HepG2 (cell line): Measurements from ENCODE around the gene CELF4. TPM values are rescaled to one million over a fixed set of nuclear protein-coding genes. Genes with fewer than 3 reads are reported as not detected.

Experiments
- ATAC-seq: fragments of 200-7000 bp; cut with Tn5 transposase; 3 replicates; pipeline ENCODE4 v1.9.1; 2020; ENCODE audit warnings: mild to moderate bottlenecking, moderate library complexity
- BruUV-seq: library from RNA; stranded (reverse); fragments of 400-500 nt; replicated peaks from 2 replicates; lab custom pipeline; 2021; lab: Mats Ljungman, UMichigan
- CTCF ChIA-PET: fragments of 300-600 bp; formaldehyde crosslinking; extraction: SDS; loops from one replicate; lab custom pipeline; 2021; ENCODE audit warnings: low total read pairs, inconsistent platforms, low intra/inter-chr PET ratio; lab: Yijun Ruan, JAX
- POLR2A ChIA-PET: fragments of 350-600 bp; sonication (Branson Sonifier 250); formaldehyde crosslinking; loops from one replicate; lab custom pipeline; 2020; ENCODE audit warnings: antibody characterized with exemption, inconsistent platforms; lab: Yijun Ruan, JAX
- DNase-seq: peaks from one replicate; pipeline ENCODE4 v3.0.0-alpha.2; 2015; ENCODE audit warnings: low spot score
- FAIRE-seq: peaks from 3 replicates; lab custom pipeline; 2011; peaks lifted over from hg19 to GRCh38; lab: Jason Lieb, UNC
- H2AFZ ChIP-seq: one replicate; pipeline ENCODE4 v1.6.1; 2011; ENCODE audit warnings: low read length, inconsistent platforms
- H3K27ac ChIP-seq: fragments of 300-600 bp; 3 replicates; pipeline ENCODE4 v1.8.0; 2011; ENCODE audit warnings: mixed run types, mild to moderate bottlenecking, mixed read lengths, low read length, inconsistent platforms; ENCODE audit not compliant: insufficient read depth; ENCODE audit errors: extremely low read length
- H3K27me3 ChIP-seq, 2 experiments: fragments of 200-600 bp in 1 of 2; 2 replicates in 1 of 2; 3 replicates in 1 of 2; pipeline versions ENCODE4 v1.6.0 to v1.8.0; 2011; ENCODE audit warnings: low read length in 2 of 2, mild to moderate bottlenecking in 2 of 2, moderate library complexity in 2 of 2, inconsistent platforms in 1 of 2; ENCODE audit not compliant: insufficient read depth in 2 of 2, control insufficient read depth in 1 of 2
- H3K36me3 ChIP-seq, 2 experiments: fragments of 200-600 bp in 1 of 2; replicated peaks in 1 of 2; 2 replicates in 1 of 2; 3 replicates in 1 of 2; pipeline versions ENCODE4 v1.5.1 to v1.8.0; 2011; ENCODE audit warnings: low read length in 2 of 2, inconsistent platforms in 1 of 2; ENCODE audit not compliant: insufficient read depth in 2 of 2, control insufficient read depth in 1 of 2
- H3K4me1 ChIP-seq: 2 replicates; pipeline ENCODE4 v1.5.1; 2012; ENCODE audit warnings: low read length, inconsistent platforms; ENCODE audit not compliant: insufficient read depth
- H3K4me2 ChIP-seq: 2 replicates; pipeline ENCODE4 v1.6.0; 2011; ENCODE audit warnings: low read depth, low read length, inconsistent platforms
- H3K4me3 ChIP-seq, 3 experiments: fragments of 200-600 bp in 1 of 3; sonication (generic), shearing (Covaris generic) in 1 of 3; replicated peaks in 1 of 3; 2 replicates each; pipeline ENCODE4 v1.5.1; 2011 to 2016; ENCODE audit warnings: low read length in 3 of 3, inconsistent platforms in 2 of 3, low read depth in 2 of 3, mild to moderate bottlenecking in 2 of 3, control low read depth in 1 of 3, mixed read lengths in 1 of 3; ENCODE audit not compliant: insufficient read depth in 1 of 3
- H3K79me2 ChIP-seq: one replicate; pipeline ENCODE4 v1.6.1; 2011; ENCODE audit warnings: low read length, inconsistent platforms; ENCODE audit not compliant: insufficient read depth
- H3K9ac ChIP-seq: 2 replicates; pipeline ENCODE4 v1.6.0; 2011; ENCODE audit warnings: mild to moderate bottlenecking, low read depth, low read length, inconsistent platforms; ENCODE audit not compliant: insufficient read depth
- H3K9me3 ChIP-seq: 2 replicates; pipeline ENCODE4 v1.5.1; 2012; ENCODE audit warnings: mild to moderate bottlenecking, low read length
- H4K20me1 ChIP-seq: 2 replicates; pipeline ENCODE4 v1.6.0; 2011; ENCODE audit warnings: inconsistent platforms, mild to moderate bottlenecking, low read length, moderate library complexity; ENCODE audit not compliant: insufficient read depth
- CENPBD1 ChIP-seq: sonication (generic); formaldehyde crosslinking; IDR thresholded peaks from 2 replicates; pipeline ENCODE4 v1.8.0; 2022; ENCODE audit warnings: missing genetic modification reagents, low read depth, mild to moderate bottlenecking, borderline replicate concordance
- ELF1 ChIP-seq: sonication (generic); formaldehyde crosslinking; IDR thresholded peaks from 2 replicates; pipeline ENCODE4 v1.4.0; 2020; ENCODE audit warnings: missing genetic modification reagents
- GFI1 ChIP-seq: sonication (generic); formaldehyde crosslinking; IDR thresholded peaks from 2 replicates; pipeline ENCODE4 v1.5.0; 2020; ENCODE audit warnings: missing genetic modification reagents, mild to moderate bottlenecking, borderline replicate concordance
- LBX2 ChIP-seq: sonication (generic); formaldehyde crosslinking; IDR thresholded peaks from 2 replicates; pipeline ENCODE4 v1.5.0; 2020; ENCODE audit warnings: missing genetic modification reagents, mild to moderate bottlenecking, borderline replicate concordance
- NFRKB ChIP-seq: fragments of 450-650 bp; IDR thresholded peaks from 2 replicates; pipeline ENCODE4 v1.6.1; 2017
- POLR2G ChIP-seq: fragments of 200-400 bp; formaldehyde crosslinking; IDR thresholded peaks from 2 replicates; pipeline ENCODE4 v1.6.1; 2018; ENCODE audit warnings: mild to moderate bottlenecking, low read depth, low read length, moderate library complexity
- TOE1 ChIP-seq: sonication (generic); formaldehyde crosslinking; IDR thresholded peaks from 2 replicates; pipeline ENCODE4 v1.4.0; 2020; ENCODE audit warnings: mild to moderate bottlenecking, missing genetic modification reagents
- ZBTB33 ChIP-seq: sonication (generic); formaldehyde crosslinking; IDR thresholded peaks from 2 replicates; pipeline ENCODE4 v1.4.0; 2020; ENCODE audit warnings: missing genetic modification reagents
- ZBTB7A ChIP-seq: sonication (generic); formaldehyde crosslinking; IDR thresholded peaks from 2 replicates; pipeline ENCODE4 v1.8.0; 2022; ENCODE audit warnings: mild to moderate bottlenecking, missing genetic modification reagents
- ZBTB8A ChIP-seq: sonication (generic); formaldehyde crosslinking; IDR thresholded peaks from 2 replicates; pipeline ENCODE4 v1.4.0; 2020; ENCODE audit warnings: mild to moderate bottlenecking, low read depth, missing genetic modification reagents, borderline replicate concordance
- ZNF251 ChIP-seq: sonication (generic); formaldehyde crosslinking; IDR thresholded peaks from 2 replicates; pipeline ENCODE4 v1.9.0; 2021; ENCODE audit warnings: mild to moderate bottlenecking, missing genetic modification reagents
- ZNF282 ChIP-seq: fragments of 450-650 bp; IDR thresholded peaks from 2 replicates; pipeline ENCODE4 v1.6.1; 2018; ENCODE audit not compliant: partially characterized antibody
- ZNF451 ChIP-seq: sonication (generic); formaldehyde crosslinking; IDR thresholded peaks from 2 replicates; pipeline ENCODE4 v1.5.0; 2020; ENCODE audit warnings: mild to moderate bottlenecking, missing genetic modification reagents
- ZNF777 ChIP-seq: sonication (generic); formaldehyde crosslinking; IDR thresholded peaks from 2 replicates; pipeline ENCODE4 v1.4.0; 2020; ENCODE audit warnings: missing genetic modification reagents
- WGBS: methylation state at CpG from one replicate; pipeline ENCODE4 v1.1.6; 2017; ENCODE audit warnings: low lambda C conversion rate; 5-methylcytosine and 5-hydroxymethylcytosine counted together
- in situ Hi-C: cut with HindIII; loops from 2 replicates; pipeline ENCODE4 v1.10.0; 2017; ENCODE audit warnings: low pct_unique_long_range_greater_than_20kb; ENCODE audit not compliant: extremely low pct_ligation_motif_present
- intact Hi-C: fragments of 100-400 bp; cut with micrococcal nuclease; formaldehyde crosslinking; loops from one replicate; pipeline ENCODE4 v1.10.0; 2022; ENCODE audit not compliant: unreplicated experiment
- polyA plus RNA-seq, 8 experiments: library from polyadenylated mRNA; depleted of rRNA in 3 of 8; stranded (reverse) in 7 of 8; unstranded in 1 of 8; fragments of >200 nt; fragmentation: Illumina TruSeq in 4 of 8; extraction: Trizol in 4 of 8; gene quantifications; 2 replicates each; pipeline versions ENCODE4 v1.2.1 to v1.2.3, GENCODE V29; 2011 to 2016; ENCODE audit warnings: low read depth in 4 of 8, missing spikeins in 1 of 8, mixed read lengths in 1 of 8; ENCODE audit not compliant: insufficient read depth in 1 of 8
- total RNA-seq, 5 experiments: library from RNA; depleted of rRNA; stranded (reverse); fragments of >200 nt; fragmentation: Illumina TruSeq; extraction: Trizol; gene quantifications; 2 replicates each; pipeline ENCODE4 v1.2.3, GENCODE V29; 2016; ENCODE audit warnings: low read depth in 1 of 5

Gene CELF4
- total and polyA plus RNA-seq, 2 of the 13 experiments (the other 11 are each of a cell fraction or from before 2014, with no cell fraction given): not detected

- no peak for ATAC-seq
- H3K4me1 ChIP-seq: no peaks in the 10 kb centered on the region
- intact Hi-C loops (no loop called here), in situ Hi-C loops (no loop called here)
- no peak for DNase-seq
- POLR2A ChIA-PET: no interaction called here
- no peak overlapping the region for H3K27ac ChIP-seq
- 0% methylated on average over 1 of the region's 1 CpG for WGBS
- no TSS peak for BruUV-seq
- no peaks in the 10 kb centered on the region for H3K79me2 ChIP-seq
- peaks cover 2 to 18% of the 10 kb centered on the region in 2 experiments; a peak in 2 of 5 replicates for H3K27me3 ChIP-seq
- H3K4me2 ChIP-seq: no peak overlapping the region
- no peak overlapping the region for H3K9ac ChIP-seq
- H3K9me3 ChIP-seq: no peaks in the 10 kb centered on the region
- TF ChIP-seq ZNF282 (no peak), NFRKB (no peak), GFI1 (CRISPR knock-in tag) (no peak), ZBTB8A (CRISPR knock-in tag) (no peak), LBX2 (CRISPR knock-in tag) (no peak), CENPBD1 (CRISPR knock-in tag) (no peak), ZBTB7A (CRISPR knock-in tag) (no peak), TOE1 (no peak), ZNF777 (CRISPR knock-in tag) (no peak), POLR2G (no peak), ZNF251 (CRISPR knock-in tag) (no peak), ZBTB33 (CRISPR knock-in tag) (no peak), ZNF451 (CRISPR knock-in tag) (no peak), ELF1 (no peak)
- TF ChIP-seq, all 625 proteins: peak for 0
- CTCF ChIA-PET: no interaction called here
- Histone ChIP-seq H3K36me3 (no peaks in the 10 kb centered on the region), H2AFZ (no peak overlapping the region), H4K20me1 (no peaks in the 10 kb centered on the region), H3K4me3 (no peak overlapping the region)
- no peak for FAIRE-seq
Measured at GRCh38 chr18:37402735-37403099, 162.9 kb downstream of the CELF4 start.
